GM19463 (cell line): ENCODE measurements around the gene TSPAN18.

Experiments used
- ATAC-seq: cut with Tn5 transposase; IDR thresholded peaks from one replicate; pipeline ENCODE4 v1.9.1; 2021; ENCODE audit warnings: mild to moderate bottlenecking, moderate library complexity; ENCODE audit not compliant: unreplicated experiment

TSPAN18 gene

DNA sequence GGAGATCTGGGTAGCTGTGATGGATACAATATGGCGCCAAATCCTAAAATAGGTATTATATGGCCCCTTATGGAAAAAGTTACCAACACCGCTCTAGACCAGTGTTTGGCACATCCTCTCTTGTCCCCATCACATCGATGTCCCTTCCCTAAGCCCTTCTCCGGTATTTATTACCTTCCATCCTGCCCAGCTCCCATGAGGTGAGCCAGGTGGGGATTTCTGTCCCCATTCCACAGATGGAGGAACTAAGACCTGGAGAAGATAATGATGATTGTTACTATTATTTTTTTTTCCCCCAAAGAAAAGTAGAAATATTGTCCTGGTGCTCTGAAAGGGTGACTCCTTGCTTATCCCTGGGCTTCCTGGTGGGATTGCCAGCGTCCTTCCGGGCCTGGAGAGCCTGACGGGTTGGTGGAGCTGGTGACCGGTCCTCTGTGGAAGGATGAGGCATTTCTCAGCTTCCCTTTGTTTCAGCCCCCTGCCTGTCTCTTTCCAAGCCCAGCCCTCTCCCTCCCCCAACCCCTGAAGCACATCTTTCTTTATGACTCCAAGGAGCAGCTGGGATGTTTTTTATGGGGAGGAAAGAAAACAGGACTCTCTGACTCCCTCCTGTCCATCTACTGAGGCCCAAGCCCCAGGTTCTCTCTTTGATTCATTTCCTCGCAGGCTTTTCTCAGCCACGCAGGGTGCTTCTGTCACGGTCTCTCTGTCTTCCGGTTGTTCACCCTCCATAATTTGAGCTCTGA lies 158.5 kb downstream of the TSPAN18 start:
- ATAC-seq: no peak

DNA sequence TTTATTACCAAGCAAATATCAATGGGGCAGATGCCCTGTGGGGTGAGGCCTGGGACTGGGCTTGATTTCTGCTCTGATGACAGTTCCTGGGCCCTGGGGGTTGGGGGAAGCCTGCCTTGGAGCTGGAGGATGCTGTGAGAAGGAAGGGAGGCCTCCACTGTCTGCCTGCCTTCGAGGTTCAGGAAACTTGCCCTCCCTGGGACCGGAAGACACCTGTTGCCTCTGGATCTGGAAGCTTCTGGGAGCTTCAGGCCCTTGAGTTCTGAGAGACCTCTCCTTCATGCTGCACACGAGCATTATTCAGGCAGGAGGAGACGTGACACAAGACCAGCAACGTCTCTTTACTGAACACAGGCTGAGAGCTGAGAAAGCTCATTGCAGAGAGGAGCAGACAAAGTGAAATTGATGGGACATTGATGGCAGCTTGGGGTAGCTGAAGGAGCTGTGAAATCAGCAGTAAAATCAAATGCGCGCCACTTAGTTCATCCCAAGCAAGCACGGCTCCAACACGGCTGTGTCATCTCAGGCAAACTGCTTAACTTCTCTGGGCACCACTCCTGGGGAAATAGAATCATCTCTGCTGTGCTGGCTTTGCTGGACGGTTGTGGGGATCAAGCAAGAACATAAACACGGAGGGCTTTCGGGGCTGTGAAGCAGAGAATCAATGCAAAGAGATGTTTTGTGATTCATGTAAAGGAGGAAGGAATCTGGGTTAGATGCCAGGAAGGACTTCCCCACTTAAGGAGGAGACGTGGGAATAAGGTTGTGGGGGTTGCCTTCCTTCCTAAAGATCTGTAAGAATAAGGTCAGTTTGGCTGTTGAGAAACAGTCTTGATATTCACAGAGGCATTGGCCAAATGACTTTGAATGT lies 159.4 kb downstream of the TSPAN18 start:
- ATAC-seq: no peak

DNA sequence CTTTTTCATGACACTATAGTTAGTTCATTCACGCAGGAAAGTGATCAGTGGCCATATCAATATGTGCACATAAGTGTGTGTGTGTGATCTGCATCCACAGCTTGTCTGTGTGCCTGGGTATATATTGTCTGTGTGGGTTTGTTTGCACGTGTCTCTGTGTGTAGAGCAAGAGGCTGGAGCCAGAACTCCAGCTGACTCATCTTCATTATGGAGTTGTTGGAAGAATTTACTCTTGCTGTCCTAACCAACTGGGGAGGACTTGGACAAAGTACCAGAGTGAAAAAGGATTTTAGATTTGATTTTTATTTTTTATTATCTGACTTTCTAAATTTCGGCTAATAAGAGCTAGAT lies 160.0 kb downstream of the TSPAN18 start:
- no peak for ATAC-seq

DNA sequence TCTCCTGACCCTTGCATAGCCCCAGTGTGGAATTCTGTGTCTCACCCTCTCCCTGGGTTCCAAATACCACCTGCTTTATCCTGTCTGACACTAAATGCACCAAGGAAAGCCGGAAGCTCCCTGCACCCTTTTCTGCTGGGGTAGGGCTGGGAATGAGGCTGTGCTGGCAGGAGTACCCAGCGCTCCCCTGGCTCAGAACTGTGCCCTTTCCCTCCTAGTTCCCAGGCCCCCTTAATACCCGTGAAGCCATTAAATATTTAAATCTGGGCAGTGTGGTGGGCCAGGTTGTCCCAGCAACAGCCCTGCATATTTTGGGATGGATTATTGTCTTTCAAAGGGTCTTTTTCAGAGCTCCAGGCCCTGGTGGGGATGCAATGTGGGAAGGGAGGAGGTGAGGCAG lies 160.9 kb downstream of the TSPAN18 start:
- no peak for ATAC-seq

DNA sequence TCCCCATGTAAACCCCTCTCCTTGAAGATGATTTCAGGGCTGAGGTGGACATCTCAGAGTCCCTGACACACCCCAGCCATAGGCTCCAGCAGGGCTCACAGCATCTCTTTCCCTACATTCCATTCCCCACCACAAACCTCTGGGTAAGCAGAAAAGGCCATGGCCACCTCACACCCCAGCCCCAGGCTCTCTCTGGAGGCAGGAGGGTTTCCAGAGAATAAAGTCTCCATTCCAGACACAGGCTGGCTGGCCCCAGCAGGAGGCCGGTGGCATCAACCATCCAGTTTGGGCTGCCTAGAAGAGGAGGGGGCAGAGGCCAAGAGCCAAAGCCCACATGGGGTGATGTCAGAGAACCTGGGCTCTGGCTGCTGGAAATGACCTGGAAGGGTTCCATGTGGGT lies 162.5 kb downstream of the TSPAN18 start:
- ATAC-seq: no peak

DNA sequence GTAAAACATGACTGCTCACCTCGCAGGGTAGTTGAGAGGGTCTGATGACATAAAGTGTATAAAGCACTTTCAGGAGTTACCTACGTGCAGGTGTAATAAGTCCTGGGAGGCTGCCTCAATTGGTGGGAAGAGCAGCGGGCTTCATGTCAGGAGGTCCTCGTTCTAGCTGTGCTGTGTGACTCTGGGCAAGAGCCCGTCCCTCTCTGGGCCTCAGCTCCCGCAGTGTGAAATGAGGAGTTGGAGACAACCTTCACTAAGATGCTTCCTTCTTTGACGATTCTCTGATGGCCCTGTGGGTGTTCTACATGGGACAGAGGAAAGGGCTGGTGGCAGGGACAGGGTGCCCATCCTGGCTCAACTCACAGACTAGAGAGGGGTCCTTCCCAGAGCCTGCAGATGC lies 166.1 kb downstream of the TSPAN18 start:
- no peak for ATAC-seq

DNA sequence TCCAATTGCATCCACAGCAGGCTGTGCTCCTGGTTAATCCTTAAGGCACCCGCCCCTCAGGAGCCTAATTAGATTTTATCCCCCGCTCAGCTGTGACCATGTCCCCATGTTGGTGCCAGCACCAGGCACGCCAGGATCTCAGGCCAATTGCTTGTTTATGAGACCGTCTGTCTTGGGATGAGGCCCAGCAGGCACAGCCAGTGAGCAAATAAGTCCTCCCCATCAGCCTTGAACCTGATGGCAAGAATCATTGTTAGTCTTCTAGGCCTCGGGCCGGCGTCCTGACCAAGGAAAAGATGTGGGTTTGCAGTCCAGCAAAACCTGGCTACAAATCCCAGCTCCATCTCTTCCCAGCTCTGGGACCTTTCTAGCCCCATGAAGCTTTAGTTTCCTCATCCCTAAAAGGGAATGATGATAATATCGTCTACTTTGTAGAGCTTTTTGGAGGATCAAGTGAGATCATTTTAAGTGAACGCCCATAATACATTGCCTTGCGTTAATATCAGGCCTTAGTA lies 166.6 kb downstream of the TSPAN18 start:
- no peak for ATAC-seq

DNA sequence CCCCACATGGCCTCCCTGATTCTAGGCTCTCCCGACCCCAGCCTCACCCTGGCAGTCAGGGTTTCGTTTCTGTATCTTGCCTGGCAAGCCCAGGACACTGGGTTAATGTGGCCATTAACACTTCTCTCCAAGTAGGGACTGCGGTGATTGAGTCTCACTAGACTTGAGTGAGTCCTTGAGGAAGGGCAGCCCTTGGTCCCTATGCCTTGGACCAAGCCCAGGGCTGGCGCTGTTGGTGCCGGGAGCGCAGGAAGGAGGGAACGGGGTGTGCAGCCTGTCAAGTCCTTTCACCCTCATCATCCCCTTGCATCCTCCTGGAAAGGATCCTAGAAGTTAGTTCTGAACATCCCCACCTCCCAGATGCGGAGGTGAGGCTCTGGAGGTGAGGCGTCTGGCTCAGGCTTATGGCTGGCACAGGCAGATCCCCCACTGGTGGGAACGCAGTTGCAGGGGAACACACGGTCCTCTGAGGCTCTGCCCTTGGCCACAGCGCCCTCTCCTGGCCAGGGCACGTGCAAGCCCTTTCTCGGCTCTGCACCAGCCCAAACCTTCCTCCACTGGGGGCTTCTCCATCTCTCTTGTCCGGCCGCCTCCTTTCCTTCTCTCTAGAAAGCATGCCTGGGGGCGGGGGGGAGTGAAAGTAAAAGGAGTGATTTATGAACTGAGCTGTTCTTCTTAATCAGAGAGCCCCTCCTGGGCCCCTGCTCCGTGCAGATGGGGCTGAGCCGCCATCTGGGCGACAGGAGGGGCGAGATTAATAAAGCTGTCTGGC lies 167.3 kb downstream of the TSPAN18 start:
- ATAC-seq: no peak

DNA sequence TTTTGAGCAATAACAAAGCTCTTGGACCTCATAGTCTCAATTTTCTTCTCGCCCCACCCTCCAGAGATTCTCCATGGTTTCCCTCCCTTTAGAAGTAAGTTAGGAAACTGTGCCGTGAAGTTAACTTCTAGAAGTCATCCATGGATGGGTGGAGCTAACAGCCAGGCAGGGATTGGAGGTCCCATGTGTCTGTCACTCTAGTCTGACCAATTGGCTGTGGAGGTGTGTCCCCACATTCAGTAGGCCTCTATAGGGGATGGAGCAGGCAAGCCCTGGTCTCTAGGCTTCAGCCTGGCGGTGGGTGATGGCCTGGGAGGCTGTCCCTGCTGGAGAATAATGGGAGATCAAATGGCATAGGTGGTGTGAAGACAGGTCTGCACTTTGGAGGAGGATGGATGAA lies 173.2 kb downstream of the TSPAN18 start:
- ATAC-seq: no peak

DNA sequence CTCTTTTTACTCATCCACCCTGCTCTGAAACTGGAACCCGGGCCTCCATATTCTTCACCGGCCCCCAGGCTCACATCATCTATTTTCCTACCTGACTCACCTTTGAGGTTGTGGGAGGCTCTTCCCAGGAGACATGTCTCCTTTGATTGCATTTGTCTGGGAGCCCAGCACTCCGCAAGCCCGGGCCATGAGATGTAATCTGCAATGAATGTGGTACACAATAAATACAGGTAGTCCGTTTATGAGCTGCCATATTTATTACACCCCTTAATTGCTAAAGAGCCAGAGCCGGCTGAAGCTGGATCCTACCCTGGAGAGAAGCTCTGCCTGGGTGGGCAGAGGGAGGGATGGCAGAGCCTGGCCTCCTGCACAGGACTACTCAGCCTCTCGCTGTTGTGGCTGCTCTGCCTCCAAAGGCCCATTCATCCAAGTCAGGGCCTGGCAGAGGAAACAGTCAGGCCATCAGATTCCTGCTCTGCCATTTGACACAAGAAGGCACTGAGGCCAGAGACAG lies 174.4 kb downstream of the TSPAN18 start:
- ATAC-seq: no peak

DNA sequence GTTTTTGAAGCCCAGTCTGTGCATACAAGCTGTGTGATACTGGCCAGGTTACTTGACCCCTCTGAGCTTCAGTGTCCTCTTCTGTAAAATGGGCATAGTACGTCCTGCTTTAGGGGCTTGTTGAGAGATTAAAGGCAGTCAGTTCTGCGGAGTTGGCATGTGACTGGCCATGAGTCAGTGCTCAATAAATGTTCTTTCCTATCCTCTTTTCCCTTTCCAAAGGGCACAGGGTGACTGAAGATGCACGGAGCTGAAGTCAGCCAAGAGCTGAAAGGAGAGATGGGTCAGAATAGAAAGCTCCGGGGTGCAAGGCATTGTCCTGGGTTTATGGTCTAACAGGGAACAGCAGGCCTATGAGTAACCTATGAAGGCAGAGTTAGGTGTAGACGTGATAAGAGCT lies 175.0 kb downstream of the TSPAN18 start:
- ATAC-seq: no peak

DNA sequence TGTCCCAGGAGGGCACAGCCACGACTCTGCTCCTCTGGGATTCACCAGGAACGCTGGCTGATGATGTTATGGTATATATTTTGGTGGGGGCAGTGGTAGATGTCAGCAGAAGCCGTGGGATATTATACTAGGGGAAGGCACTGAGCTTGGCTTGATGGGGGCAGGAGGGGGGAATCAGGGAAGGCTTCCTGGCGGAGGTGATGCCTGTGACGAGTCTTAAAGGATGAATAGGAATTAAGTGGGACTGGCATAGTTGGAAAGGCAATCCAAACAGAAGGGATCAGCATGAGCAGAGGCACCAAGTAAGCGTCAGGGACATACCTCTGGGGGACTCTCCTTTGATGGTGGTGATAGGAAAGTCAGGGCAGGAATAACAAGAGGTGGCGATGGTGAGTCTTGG lies 176.3 kb downstream of the TSPAN18 start:
- no peak for ATAC-seq

DNA sequence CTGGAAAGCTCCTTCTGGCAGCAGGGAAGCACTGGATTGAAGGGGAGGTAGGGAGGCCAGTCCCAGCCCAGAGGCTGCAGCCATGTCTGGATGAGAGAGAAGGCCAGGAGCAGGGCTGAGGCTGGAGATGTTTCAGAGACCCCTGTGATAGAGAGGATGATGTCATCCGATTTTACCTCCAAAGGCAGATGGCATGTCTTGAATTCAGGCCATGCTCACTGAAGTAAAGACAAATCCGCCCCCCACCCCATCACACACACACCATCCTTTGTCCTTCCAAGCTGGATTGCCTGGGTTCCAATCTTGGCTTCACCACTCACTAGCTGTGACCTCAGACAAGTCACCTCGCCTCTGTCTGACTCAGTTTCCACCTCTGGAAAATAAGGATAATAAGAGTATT lies 176.8 kb downstream of the TSPAN18 start:
- no peak for ATAC-seq

DNA sequence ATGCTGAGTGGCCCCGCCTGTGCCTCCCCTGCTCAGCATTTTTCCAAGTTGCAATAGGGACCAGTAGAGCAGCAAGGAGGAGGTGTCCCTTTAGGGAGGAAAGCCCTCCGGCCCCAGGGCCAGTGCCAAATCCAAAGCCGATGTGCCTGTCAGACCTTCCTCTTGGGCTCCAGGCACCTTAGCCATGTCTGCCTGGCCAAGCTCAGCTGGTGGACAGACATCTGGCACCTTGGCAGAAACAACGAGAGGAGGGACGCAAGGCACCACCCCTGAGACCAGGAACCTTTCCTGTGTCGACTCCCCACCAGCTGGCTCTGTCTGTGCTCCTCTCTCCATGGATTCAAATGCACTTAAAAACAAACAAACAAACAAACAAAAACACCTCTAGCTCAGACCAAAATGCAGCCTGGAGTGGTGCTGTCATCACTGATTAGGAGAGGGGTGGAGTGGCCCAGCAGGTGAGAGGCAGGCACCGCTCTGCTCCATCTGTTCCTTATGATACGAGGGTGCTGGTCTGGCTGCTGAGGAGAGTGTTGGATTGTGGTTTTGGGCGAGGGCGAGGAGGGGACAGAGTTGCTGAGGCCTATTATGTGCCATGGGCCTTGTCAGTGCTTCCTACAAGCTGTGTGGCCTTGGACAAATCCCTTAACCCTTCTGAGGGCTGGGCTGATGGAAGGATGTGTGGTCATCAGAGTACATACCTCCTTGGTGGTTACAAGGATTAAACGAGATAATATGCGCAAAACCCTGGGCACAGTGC lies 177.7 kb downstream of the TSPAN18 start:
- no peak for ATAC-seq

DNA sequence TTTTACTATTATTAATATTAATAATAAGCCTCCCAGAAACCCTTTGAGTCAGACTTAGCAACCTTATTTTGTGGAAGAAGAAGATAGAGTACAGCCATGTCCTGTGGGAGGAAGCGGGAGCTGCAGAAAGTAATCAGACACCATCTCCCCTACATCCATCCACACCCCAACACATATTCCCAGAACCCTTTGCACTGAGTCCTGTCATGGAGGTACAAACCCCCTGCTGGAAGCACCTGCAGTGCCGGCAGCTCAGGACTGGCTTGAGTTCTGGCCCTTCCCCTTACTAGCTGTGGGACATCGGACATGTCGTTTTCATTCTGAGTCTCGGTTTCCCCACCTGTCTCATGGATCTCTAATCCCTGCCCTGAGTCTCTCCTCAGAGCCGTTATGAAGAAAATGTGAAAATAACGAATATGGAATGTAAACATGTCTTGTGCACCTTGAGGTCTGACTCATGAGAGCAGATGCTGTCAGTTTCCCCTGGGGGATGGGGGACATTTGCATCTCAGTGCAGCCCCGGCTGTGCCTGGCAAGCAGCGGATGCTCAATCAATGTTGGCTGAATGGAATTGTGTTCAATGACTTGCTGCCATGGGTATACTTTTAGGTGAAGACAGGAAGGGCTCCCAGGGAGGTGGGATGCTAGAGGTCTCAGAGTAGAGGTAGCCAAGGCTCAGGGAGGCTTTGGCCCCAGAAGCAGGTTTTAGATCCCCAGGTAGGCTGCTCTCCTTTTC lies 178.5 kb downstream of the TSPAN18 start:
- no peak for ATAC-seq

DNA sequence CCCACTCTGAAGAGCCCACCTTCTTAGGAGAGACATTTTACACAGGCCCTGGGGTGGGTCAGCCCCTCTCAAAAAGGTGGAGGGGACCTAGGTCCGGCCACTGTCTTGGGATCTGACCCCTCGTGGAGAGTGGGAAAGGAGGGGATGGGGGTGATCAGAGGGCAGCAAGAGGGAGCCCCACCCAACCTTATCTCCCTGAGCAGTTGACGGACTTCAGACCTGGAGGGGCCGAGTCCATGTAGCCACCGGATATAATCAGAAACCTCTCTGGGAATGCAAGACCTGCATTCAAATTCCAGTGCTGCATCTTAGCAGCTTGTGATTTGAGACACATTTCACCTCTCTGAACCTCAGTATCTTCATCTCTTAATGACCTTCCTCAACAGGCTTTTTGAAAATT lies 179.9 kb downstream of the TSPAN18 start:
- no peak for ATAC-seq

DNA sequence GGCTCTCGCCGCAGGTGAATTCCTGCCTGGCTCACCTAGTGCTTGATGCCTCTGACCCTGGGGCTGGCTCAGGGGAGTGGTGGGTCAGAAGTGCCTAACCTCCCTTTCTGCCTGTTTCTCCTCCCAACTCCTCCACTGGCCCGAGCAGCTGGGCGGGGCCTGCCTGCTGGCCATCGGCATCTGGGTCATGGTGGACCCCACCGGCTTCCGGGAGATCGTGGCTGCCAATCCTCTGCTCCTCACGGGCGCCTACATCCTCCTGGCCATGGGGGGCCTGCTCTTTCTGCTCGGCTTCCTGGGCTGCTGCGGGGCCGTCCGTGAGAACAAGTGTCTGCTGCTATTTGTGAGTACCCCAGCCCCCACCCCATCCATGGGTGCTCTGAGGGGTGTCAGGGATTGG lies 182.8 kb downstream of the TSPAN18 start:
- ATAC-seq: no peak

DNA sequence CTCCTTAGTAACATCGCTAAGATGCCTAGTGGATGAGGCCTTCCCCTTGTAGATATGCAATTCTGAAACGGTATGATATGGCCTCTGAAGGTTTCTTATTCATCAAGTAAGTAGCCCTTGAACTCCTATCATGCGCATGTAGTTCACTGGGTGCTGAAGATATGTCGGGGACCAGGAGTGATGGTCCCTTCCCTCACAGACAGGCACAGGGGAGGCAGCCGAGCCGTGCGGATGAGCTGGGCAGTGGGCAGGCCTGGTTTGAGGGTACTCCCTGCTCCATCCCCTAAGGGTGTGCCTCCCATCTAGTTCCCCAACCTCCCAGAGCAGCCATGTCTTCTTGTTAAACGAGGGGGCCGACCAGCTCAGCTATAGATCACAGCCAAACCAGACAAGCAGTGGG lies 183.8 kb downstream of the TSPAN18 start:
- ATAC-seq: no peak

DNA sequence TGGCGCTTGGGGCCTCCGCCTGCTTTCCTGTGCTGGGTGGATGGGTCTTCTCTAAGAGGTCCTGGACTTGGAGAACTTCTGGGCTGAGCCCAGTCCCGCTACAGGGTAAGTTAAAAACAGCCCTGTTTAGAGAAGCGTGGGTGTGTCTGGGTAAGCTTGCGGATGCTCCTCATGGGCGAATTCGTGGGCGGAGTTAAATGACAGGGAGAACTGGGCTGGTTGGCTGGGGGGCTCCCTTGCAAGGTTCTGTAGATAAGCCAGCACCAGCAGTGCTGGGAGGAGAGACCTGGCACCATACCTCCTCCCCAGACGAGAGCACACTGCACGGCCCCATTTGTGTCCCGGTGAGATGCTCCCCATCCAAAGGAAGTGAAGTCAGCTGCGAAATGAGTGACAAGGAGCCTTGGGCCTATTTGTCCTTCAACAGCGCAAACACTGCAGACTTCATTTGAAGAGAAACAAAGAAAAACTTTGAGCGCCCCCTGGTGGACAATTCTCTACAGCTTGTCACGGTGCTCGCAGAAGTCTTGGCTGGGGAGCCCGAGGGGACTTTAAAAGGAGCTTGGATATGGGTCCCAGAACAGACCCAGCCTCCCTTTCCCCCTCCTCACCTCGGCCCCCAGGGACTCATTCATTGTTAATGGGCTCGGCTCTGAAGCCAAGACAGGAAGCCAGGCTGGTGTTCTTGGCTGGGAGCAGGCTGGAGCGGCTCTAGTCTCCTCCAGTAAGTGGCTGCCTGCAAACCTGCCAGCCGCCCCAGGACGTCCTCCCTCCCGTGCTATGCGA lies 184.5 kb downstream of the TSPAN18 start:
- ATAC-seq: peak; percentile 58
